HG02852 (cell line): Measurements from ENCODE around the gene MAP2K1.
"Not testable (repeated sequence)": the region's sequence is repeated elsewhere in the genome, so short reads cannot be mapped to it uniquely, and the experiment has no call there.

Experiments used
- ATAC-seq: cut with Tn5 transposase; IDR thresholded peaks from one replicate; pipeline ENCODE4 v1.9.1; 2021; ENCODE audit warnings: mild to moderate bottlenecking, moderate library complexity; ENCODE audit not compliant: unreplicated experiment

MAP2K1 gene

GRCh38 chr15:66393037-66393436, 6.3 kb downstream of the MAP2K1 start:
- not testable (repeated sequence) for ATAC-seq

- no peak for ATAC-seq
These were observed 7.8 kb downstream of the MAP2K1 start for GRCh38 chr15:66394472-66394871.

- ATAC-seq = no peak
These were observed 8.2 kb downstream of the MAP2K1 start for GRCh38 chr15:66394915-66395314.

GRCh38 chr15:66399276-66399675, 12.6 kb downstream of the MAP2K1 start:
- ATAC-seq = no peak

- no peak for ATAC-seq
These were observed 13.7 kb downstream of the MAP2K1 start for GRCh38 chr15:66400351-66400774.

- ATAC-seq = no peak
These were observed 14.7 kb downstream of the MAP2K1 start for GRCh38 chr15:66401130-66402021.

GRCh38 chr15:66402761-66403284, 16.1 kb downstream of the MAP2K1 start:
- no peak for ATAC-seq

GRCh38 chr15:66403323-66403722, 16.6 kb downstream of the MAP2K1 start:
- no peak for ATAC-seq

GRCh38 chr15:66404122-66404521, 17.4 kb downstream of the MAP2K1 start:
- ATAC-seq = no peak

- no peak for ATAC-seq
These were observed 17.8 kb downstream of the MAP2K1 start for GRCh38 chr15:66404532-66404931.

- ATAC-seq = no peak
These were observed 18.3 kb downstream of the MAP2K1 start for GRCh38 chr15:66405007-66405406.

GRCh38 chr15:66405615-66406014, 18.9 kb downstream of the MAP2K1 start:
- ATAC-seq = no peak

- ATAC-seq = no peak
These were observed 21.5 kb downstream of the MAP2K1 start for GRCh38 chr15:66408254-66408653.

GRCh38 chr15:66408675-66409282, 22.1 kb downstream of the MAP2K1 start:
- ATAC-seq = no peak

- no peak for ATAC-seq
These were observed 22.9 kb downstream of the MAP2K1 start for GRCh38 chr15:66409565-66410108.

GRCh38 chr15:66411190-66411589, 24.5 kb downstream of the MAP2K1 start:
- ATAC-seq = no peak

GRCh38 chr15:66412220-66412619, 25.5 kb downstream of the MAP2K1 start:
- ATAC-seq = no peak

- no peak for ATAC-seq
These were observed 26.9 kb downstream of the MAP2K1 start for GRCh38 chr15:66413579-66413978.

- no peak for ATAC-seq
These were observed 28.6 kb downstream of the MAP2K1 start for GRCh38 chr15:66415360-66415759.

- ATAC-seq = no peak
These were observed 31.0 kb downstream of the MAP2K1 start for GRCh38 chr15:66417736-66418135.

GRCh38 chr15:66419471-66419870, 32.8 kb downstream of the MAP2K1 start:
- ATAC-seq = no peak

GRCh38 chr15:66422347-66422746, 35.6 kb downstream of the MAP2K1 start:
- ATAC-seq = no peak
